Trophoblast cell (in vitro differentiated cells and primary cell): Measurements from ENCODE around the gene REXO5.

Source experiments
- DNase-seq, 2 donors: peaks; one replicate each; pipeline ENCODE4 v3.0.0-alpha.2; 2016
- H2AFZ ChIP-seq: 2 replicates; pipeline ENCODE4 v1.6.1; 2013; ENCODE audit warnings: low read length, moderate library complexity, mild to moderate bottlenecking; ENCODE audit not compliant: insufficient read depth, poor library complexity
- H2AK5ac ChIP-seq: 2 replicates; pipeline ENCODE4 v1.6.1; 2013; ENCODE audit warnings: mild to moderate bottlenecking, low read length
- H2BK120ac ChIP-seq: 2 replicates; pipeline ENCODE4 v1.6.1; 2013; ENCODE audit warnings: low read length, mild to moderate bottlenecking, moderate library complexity; ENCODE audit not compliant: insufficient read depth, poor library complexity
- H2BK12ac ChIP-seq: 2 replicates; pipeline ENCODE4 v1.6.1; 2013; ENCODE audit warnings: mild to moderate bottlenecking, low read length, moderate library complexity
- H2BK5ac ChIP-seq: 2 replicates; pipeline ENCODE4 v1.6.1; 2013; ENCODE audit warnings: low read length, low read depth, moderate library complexity, mild to moderate bottlenecking; ENCODE audit not compliant: poor library complexity
- H3K14ac ChIP-seq: 2 replicates; pipeline ENCODE4 v1.6.1; 2013; ENCODE audit warnings: mild to moderate bottlenecking, low read length
- H3K18ac ChIP-seq: 2 replicates; pipeline ENCODE4 v1.6.1; 2013; ENCODE audit warnings: mild to moderate bottlenecking, low read length
- H3K23ac ChIP-seq: 2 replicates; pipeline ENCODE4 v1.6.1; 2013; ENCODE audit warnings: low read length
- H3K27ac ChIP-seq: 2 replicates; pipeline ENCODE4 v1.5.1; 2013; ENCODE audit warnings: low read depth, mild to moderate bottlenecking, inconsistent platforms, low read length, moderate library complexity
- H3K27me3 ChIP-seq: 2 replicates; pipeline ENCODE4 v1.6.1; 2013; ENCODE audit warnings: inconsistent platforms, mild to moderate bottlenecking, low read length, moderate library complexity; ENCODE audit not compliant: insufficient read depth
- H3K36me3 ChIP-seq, 2 experiments: 1 replicate in 1 of 2; 2 replicates in 1 of 2; pipeline ENCODE4 v1.6.1; 2013; ENCODE audit warnings: low read length in 2 of 2, mild to moderate bottlenecking in 2 of 2, moderate library complexity in 1 of 2; ENCODE audit not compliant: insufficient read depth in 2 of 2, control insufficient read depth in 1 of 2
- H3K4ac ChIP-seq: 2 replicates; pipeline ENCODE4 v1.6.1; 2013; ENCODE audit warnings: low read depth, mild to moderate bottlenecking, low read length, moderate library complexity
- H3K4me1 ChIP-seq, 2 experiments: 1 replicate in 1 of 2; 2 replicates in 1 of 2; pipeline ENCODE4 v1.6.1; 2013; ENCODE audit warnings: low read length in 2 of 2, mild to moderate bottlenecking in 2 of 2, moderate library complexity in 1 of 2; ENCODE audit not compliant: insufficient read depth in 2 of 2, control insufficient read depth in 1 of 2
- H3K4me2 ChIP-seq: 2 replicates; pipeline ENCODE4 v1.6.1; 2013; ENCODE audit warnings: inconsistent platforms, mild to moderate bottlenecking, low read length, moderate library complexity
- H3K4me3 ChIP-seq: 2 replicates; pipeline ENCODE4 v1.5.1; 2013; ENCODE audit warnings: mild to moderate bottlenecking, low read depth, low read length, inconsistent platforms
- H3K79me1 ChIP-seq: one replicate; pipeline ENCODE4 v1.6.1; 2013; ENCODE audit warnings: low read length
- H3K79me2 ChIP-seq: 2 replicates; pipeline ENCODE4 v1.6.1; 2013; ENCODE audit warnings: low read length, mild to moderate bottlenecking; ENCODE audit not compliant: control insufficient read depth, insufficient read depth, poor library complexity
- H3K9ac ChIP-seq: 2 replicates; pipeline ENCODE4 v1.6.1; 2013; ENCODE audit warnings: mild to moderate bottlenecking, low read length
- H3K9me3 ChIP-seq: 2 replicates; pipeline ENCODE4 v1.6.1; 2013; ENCODE audit warnings: low read depth, mild to moderate bottlenecking, control low read depth, inconsistent platforms, low read length; ENCODE audit not compliant: insufficient read depth
- H4K12ac ChIP-seq: 2 replicates; pipeline ENCODE4 v1.6.1; 2013; ENCODE audit warnings: low read depth, mild to moderate bottlenecking, low read length, moderate library complexity
- H4K8ac ChIP-seq: 2 replicates; pipeline ENCODE4 v1.6.1; 2013; ENCODE audit warnings: low read depth, mild to moderate bottlenecking, low read length, moderate library complexity
- H4K91ac ChIP-seq: one replicate; pipeline ENCODE4 v1.6.1; 2013; ENCODE audit warnings: low read depth, mild to moderate bottlenecking, low read length, moderate library complexity
- WGBS: extraction: QIAGEN DNeasy Blood & Tissue Kit; methylation state at CpG from one replicate; pipeline ENCODE4 v1.1.7; 2013; ENCODE audit warnings: missing lambda C conversion rate; ENCODE audit not compliant: insufficient read length, insufficient coverage; ENCODE audit errors: extremely low coverage; 5-methylcytosine and 5-hydroxymethylcytosine counted together

REXO5 gene

DNA sequence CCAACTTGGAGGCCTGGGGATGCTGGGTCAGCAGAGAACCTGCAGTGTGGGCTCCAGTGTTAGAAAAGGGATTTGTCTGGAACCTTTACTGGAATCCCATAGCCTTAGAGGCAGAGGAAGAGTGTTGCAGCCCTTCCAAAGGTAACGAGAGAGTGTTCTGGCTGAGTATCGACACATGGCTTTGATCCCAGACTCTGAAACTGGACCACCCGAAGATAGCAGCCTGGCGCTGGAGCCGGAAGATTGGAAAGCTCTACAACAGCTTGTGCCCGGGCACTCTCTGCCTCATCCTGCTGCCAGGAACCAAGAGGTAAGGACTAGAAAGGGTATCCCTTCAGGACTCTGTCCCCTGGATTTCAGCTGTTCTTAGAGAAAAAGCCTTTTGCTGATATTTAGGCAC, 39.7 kb downstream of the REXO5 start:
- Histone ChIP-seq H3K4me1 (no peaks in the 10 kb centered on the region), H3K23ac (no peak overlapping the region), H4K91ac (no peak overlapping the region), H2BK5ac (no peak overlapping the region), H3K79me2 (no peaks in the 10 kb centered on the region), H3K14ac (no peak overlapping the region), H2AK5ac (no peak overlapping the region), H2BK12ac (no peak overlapping the region), H3K79me1 (no peaks in the 10 kb centered on the region), H2BK120ac (no peak overlapping the region), H4K8ac (no peak overlapping the region), H3K4me2 (no peak overlapping the region), H3K4me3 (no peak overlapping the region), H3K18ac (no peak overlapping the region), H3K36me3 (peaks cover 0 to 2% of the 10 kb centered on the region in 2 experiments), H3K27ac (no peak overlapping the region), H3K27me3 (no peaks in the 10 kb centered on the region), H4K12ac (no peak overlapping the region), H3K9me3 (no peaks in the 10 kb centered on the region), H3K4ac (no peak overlapping the region), H2AFZ (no peak overlapping the region), H3K9ac (no peak overlapping the region)
- no CpG with 5 or more reads among the region's 6 CpGs for WGBS
- no peak for DNase-seq

DNA sequence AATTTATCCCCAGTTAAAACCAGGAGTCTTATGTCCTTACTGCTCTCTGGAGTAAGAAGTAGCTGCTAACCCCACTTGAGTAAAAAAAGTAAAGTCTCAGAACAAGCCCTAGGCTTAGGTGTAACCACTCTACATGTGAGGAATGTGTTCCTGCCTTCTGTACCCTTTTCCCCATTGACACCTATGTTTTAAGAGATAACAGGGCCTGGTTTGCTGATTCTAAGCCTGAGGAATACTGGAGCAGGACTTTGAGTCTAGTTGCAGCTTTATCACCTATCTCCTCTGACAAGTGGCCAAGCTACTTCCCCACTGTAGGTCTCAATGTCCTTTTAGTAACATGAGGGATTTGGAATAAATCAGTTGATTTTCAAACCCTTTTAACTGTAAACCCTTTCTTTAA, 40.2 kb downstream of the REXO5 start:
- no peak overlapping the region for H3K23ac ChIP-seq
- no peaks in the 10 kb centered on the region for H3K79me2 ChIP-seq
- no peak overlapping the region for H3K4ac ChIP-seq
- H3K4me1 ChIP-seq: no peaks in the 10 kb centered on the region
- H2AFZ ChIP-seq: no peak overlapping the region
- no peaks in the 10 kb centered on the region for H3K79me1 ChIP-seq
- no peak overlapping the region for H2AK5ac ChIP-seq
- no peak overlapping the region for H4K12ac ChIP-seq
- DNase-seq: no peak
- no peak overlapping the region for H3K4me2 ChIP-seq
- H3K9me3 ChIP-seq: no peaks in the 10 kb centered on the region
- no peak overlapping the region for H3K4me3 ChIP-seq
- H2BK12ac ChIP-seq: no peak overlapping the region
- H3K14ac ChIP-seq: no peak overlapping the region
- H3K27ac ChIP-seq: no peak overlapping the region
- H4K91ac ChIP-seq: no peak overlapping the region
- H2BK5ac ChIP-seq: no peak overlapping the region
- H3K27me3 ChIP-seq: no peaks in the 10 kb centered on the region
- no peak overlapping the region for H4K8ac ChIP-seq
- no peak overlapping the region for H3K9ac ChIP-seq
- H2BK120ac ChIP-seq: no peak overlapping the region
- no peak overlapping the region for H3K18ac ChIP-seq
- peaks cover 0 to 2% of the 10 kb centered on the region in 2 experiments for H3K36me3 ChIP-seq

DNA sequence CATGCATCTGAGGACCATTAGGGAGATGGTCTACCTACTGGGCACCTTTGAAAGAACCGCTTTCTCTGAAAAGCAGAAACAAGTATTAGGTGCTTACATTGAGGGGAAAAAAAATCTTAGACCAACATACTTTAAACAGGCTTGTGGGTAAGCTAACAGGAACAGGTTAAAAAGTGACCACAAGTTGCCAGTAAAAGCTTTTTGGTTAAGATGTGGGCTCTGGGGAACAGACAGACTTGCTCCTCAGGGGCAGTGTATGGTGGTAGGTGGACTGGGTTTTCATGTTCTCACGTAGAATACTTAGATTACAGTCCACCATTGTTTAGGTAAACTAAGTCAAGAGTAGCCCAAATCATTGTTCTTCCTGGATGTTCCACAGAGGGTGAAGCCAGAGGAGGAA, 41.2 kb downstream of the REXO5 start:
- H4K12ac ChIP-seq: no peak overlapping the region
- H3K14ac ChIP-seq: no peak overlapping the region
- DNase-seq: no peak
- WGBS: no CpG with 5 or more reads among the region's 2 CpGs
- no peak overlapping the region for H4K91ac ChIP-seq
- H3K9me3 ChIP-seq: no peaks in the 10 kb centered on the region
- H3K27me3 ChIP-seq: no peaks in the 10 kb centered on the region
- no peak overlapping the region for H3K4me2 ChIP-seq
- H3K79me2 ChIP-seq: no peaks in the 10 kb centered on the region
- no peak overlapping the region for H3K18ac ChIP-seq
- H3K27ac ChIP-seq: no peak overlapping the region
- H2BK5ac ChIP-seq: no peak overlapping the region
- H4K8ac ChIP-seq: no peak overlapping the region
- no peak overlapping the region for H3K23ac ChIP-seq
- H2BK120ac ChIP-seq: no peak overlapping the region
- H3K36me3 ChIP-seq: peaks cover 0 to 2% of the 10 kb centered on the region in 2 experiments
- H3K4me1 ChIP-seq: no peaks in the 10 kb centered on the region
- H2AFZ ChIP-seq: no peak overlapping the region
- no peak overlapping the region for H3K4ac ChIP-seq
- no peaks in the 10 kb centered on the region for H3K79me1 ChIP-seq
- no peak overlapping the region for H2AK5ac ChIP-seq
- no peak overlapping the region for H2BK12ac ChIP-seq
- H3K9ac ChIP-seq: no peak overlapping the region
- H3K4me3 ChIP-seq: no peak overlapping the region

DNA sequence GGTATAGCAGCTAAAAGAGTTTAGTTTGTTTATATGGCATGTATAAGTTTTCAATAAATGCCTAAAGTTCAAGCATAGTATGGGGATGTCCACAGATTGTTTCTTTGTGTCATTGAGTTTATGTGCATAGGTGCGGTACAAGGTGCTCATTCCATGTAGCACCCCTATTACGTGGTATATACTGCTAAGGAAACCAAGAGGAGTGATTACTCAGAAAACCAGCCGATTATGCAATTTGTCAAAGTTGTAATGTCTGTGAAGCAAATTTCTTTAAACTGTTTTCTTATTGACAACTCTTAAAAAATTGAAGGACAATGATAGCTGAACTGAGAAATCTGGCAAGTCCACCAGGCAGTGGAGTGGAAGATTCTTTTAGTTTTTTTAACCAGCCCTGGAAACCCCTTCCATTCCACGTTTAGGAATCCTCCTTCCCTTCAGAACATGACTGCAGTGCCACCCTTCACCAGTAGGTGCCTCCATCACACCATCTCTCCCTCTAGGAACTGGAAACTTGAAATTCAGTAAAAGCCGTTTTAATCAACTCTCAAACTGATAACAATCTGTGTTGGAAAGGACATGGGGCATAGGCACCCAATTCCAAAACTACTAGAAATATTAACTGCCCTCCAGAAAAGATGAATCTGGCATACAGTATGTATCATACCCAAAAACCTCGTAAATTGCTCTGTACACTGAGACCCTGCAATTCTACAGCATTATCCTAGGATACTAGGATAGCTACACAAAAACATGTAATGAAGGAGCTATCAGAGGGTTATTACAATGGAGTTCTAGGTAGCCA, 43.5 kb downstream of the REXO5 start:
- H3K4me3 ChIP-seq: no peak overlapping the region
- H3K27ac ChIP-seq: no peak overlapping the region
- H3K79me2 ChIP-seq: no peaks in the 10 kb centered on the region
- no peaks in the 10 kb centered on the region for H3K27me3 ChIP-seq
- no peaks in the 10 kb centered on the region for H3K9me3 ChIP-seq
- no CpG with 5 or more reads among the region's 6 CpGs for WGBS
- no peak overlapping the region for H4K12ac ChIP-seq
- H3K23ac ChIP-seq: no peak overlapping the region
- H2BK12ac ChIP-seq: no peak overlapping the region
- no peak overlapping the region for H3K14ac ChIP-seq
- H2BK120ac ChIP-seq: no peak overlapping the region
- H3K4ac ChIP-seq: no peak overlapping the region
- no peak overlapping the region for H3K9ac ChIP-seq
- no peak overlapping the region for H3K4me2 ChIP-seq
- no peak overlapping the region for H2BK5ac ChIP-seq
- no peak overlapping the region for H2AFZ ChIP-seq
- H4K91ac ChIP-seq: no peak overlapping the region
- no peak overlapping the region for H2AK5ac ChIP-seq
- no peak overlapping the region for H3K18ac ChIP-seq
- no peak overlapping the region for H4K8ac ChIP-seq
- H3K36me3 ChIP-seq: peaks cover 0 to 2% of the 10 kb centered on the region in 2 experiments
- peak; percentile 29 to 76 for DNase-seq
- H3K4me1 ChIP-seq: peaks cover 0 to 5% of the 10 kb centered on the region in 2 experiments
- no peaks in the 10 kb centered on the region for H3K79me1 ChIP-seq
